ENCODE data around the gene GMDS.
A peak's percentile ranks its signal among the peaks of the same experiment; 100 is the strongest.

The GMDS gene

GRCh38 chr6:2240961-2241360 lies 4.4 kb downstream of the GMDS start:
- DNase-seq (ENCODE audit: low spot score) = no peak

- DNase-seq (ENCODE audit: low spot score) = no peak
These were observed 8.4 kb downstream of the GMDS start for GRCh38 chr6:2237001-2237400.

DNA sequence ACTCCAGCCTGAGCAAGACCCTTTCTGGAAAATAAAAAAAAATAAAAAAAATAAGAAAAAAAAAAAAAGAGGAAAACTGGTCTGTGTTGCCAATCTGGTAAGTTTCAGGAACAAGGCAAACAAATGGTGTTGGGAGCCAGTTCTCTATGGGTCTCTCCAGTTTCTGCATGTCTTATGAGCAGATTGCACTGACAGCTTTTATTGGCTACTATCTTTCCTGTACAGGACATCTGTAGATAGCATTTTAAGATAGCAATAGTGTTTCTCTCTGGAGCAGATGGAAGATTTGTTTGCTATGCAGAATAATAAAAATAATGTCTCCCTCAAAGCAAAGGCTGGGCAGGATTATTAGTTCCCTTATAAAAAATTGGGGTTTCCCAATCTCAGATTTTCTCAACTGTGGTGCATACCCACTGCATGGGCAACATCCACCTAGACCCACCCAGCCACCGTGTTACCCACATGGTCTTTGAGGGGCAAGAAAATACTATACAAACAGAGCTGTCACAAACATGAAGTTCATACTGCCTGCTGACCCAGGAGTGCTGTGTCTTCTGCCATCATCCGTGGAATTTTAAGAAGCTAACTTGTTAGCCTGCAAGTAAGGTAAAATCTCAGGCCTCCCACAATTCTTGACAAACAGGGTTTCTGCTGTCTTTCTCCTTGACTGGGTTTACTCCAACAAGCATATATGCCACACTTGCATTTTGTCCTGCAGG lies 9.5 kb downstream of the GMDS start:
- DNase-seq (ENCODE audit: low spot score) = no peak

GRCh38 chr6:2232445-2232844 lies 13.0 kb downstream of the GMDS start:
- DNase-seq (ENCODE audit: low spot score) = no peak

GRCh38 chr6:2231438-2231837 lies 14.0 kb downstream of the GMDS start:
- DNase-seq (ENCODE audit: low spot score) = no peak

GRCh38 chr6:2230659-2231277 lies 14.6 kb downstream of the GMDS start:
- no peak for DNase-seq (ENCODE audit: low spot score)

- DNase-seq (ENCODE audit: low spot score) = no peak
These were observed 15.7 kb downstream of the GMDS start for GRCh38 chr6:2229742-2230141.

- DNase-seq (ENCODE audit: low spot score) = no peak
These were observed 16.4 kb downstream of the GMDS start for GRCh38 chr6:2229039-2229438.

- DNase-seq (ENCODE audit: low spot score) = no peak
These were observed 17.0 kb downstream of the GMDS start for GRCh38 chr6:2228392-2228791.

DNA sequence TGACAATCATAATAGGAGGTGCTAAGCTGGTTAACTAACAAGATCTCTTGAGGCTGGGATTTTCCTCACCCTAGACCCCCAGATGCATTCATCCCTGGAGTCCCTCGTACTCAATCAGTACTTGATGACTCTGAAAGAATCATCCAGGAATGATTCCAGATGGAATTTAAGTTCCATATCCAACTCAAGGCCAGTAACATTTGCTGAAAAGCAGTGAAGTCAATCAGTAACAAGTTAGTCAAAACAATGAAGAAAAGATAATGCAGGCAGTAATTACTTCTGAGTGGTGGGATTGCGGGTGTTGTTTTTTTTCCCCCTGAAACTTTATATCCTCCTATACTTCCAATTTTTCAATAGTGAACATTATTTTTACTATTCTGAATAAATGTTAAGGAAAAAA lies 18.6 kb downstream of the GMDS start:
- no peak for DNase-seq (ENCODE audit: low spot score)

- no peak for DNase-seq (ENCODE audit: low spot score)
These were observed 19.7 kb downstream of the GMDS start for GRCh38 chr6:2225422-2226392.

GRCh38 chr6:2224847-2225382 lies 20.5 kb downstream of the GMDS start:
- DNase-seq (ENCODE audit: low spot score) = no peak

DNA sequence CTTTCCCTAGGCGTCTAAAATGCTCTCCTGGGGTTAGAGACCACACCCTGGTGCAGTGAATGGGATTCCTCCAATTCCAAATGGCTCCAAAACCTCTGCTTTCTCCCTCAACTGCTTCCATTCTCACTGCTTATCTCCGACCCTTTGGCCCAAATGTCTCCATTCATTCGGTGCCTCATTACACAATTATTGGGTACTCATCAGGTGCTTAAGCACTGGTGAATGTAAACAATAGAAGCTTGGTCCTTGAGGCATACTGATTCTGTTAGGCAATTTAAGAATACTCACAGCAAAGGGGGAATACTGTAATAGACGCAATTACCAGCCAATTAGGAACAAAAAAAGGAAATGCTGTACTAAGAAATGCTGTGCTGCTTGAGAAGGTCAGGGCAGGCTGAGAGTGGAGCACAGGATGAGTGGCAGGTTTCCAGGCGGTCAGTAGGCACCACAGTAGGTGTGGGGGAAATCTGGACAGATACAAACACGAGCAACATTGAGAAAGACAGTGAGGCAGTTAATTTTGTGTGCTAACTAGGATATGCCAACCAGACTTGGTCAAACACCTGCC lies 23.0 kb downstream of the GMDS start:
- no peak for DNase-seq (ENCODE audit: low spot score)

- no peak for DNase-seq (ENCODE audit: low spot score)
These were observed 23.6 kb downstream of the GMDS start for GRCh38 chr6:2221726-2222274.

DNA sequence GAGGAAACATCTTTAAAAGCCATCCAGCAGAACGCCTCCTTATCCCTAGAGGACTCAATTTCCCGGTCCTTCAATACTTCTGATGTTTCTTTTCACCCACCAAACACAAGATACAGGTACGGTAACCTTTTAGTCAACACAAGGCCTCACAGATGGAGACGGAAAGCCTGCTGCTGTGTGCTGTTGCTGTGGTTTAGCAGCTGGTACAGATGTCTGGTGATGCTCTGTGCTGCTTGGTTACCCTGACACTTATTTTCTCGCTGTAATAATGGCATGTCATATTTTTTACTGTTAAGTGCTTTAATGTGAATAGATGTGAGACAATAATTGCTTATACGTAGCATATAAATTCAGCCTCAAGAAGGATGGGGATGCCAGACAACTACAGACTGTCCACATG lies 25.3 kb downstream of the GMDS start:
- DNase-seq (ENCODE audit: low spot score) = no peak

DNA sequence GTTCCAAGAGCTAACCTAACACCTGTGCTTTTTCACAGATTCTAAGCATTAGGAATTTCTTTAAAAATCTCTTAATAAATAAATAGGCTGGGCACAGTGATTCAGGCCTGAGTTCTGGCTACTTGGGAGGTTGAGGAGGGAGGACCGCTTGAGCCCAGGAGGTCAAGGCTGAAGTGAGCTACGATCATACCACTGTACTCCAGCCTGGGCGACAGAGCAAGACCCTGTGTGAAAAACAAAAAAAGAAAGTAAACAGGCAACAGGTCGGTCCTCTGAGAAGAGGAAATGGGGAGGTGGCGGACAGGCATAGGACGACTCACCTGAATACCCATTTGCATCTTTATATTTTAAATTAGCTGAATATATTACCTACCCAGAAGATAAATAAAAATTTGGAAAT lies 26.5 kb downstream of the GMDS start:
- DNase-seq (ENCODE audit: low spot score) = no peak

DNA sequence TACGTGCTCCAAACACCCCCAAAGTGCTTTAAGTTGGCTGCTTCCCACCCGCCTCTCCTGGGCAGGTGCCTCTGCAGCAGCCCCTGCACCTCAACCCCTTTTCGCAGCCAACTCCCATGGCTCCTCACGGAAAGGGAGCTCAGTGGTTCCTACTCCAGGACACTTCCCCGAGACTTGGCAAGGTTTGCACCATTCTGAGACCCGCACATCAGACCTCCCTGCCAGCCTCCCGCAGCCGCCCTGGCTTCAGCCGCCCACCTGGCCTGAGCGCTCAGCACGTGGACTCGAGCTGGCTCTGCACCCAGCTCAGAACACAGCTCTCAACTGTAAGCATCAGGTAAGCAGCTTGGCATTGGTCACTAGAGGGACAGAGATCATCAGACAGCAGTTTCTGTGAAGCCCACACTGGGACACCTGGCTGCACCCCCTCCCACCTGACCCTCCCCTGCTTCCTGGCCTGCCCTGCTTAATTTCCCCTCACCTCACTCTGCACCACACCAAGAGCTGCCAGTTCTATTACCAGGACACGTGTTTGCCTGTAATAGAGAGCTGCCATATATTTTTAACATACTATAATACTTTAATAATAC lies 28.5 kb downstream of the GMDS start:
- no peak for DNase-seq (ENCODE audit: low spot score)

DNA sequence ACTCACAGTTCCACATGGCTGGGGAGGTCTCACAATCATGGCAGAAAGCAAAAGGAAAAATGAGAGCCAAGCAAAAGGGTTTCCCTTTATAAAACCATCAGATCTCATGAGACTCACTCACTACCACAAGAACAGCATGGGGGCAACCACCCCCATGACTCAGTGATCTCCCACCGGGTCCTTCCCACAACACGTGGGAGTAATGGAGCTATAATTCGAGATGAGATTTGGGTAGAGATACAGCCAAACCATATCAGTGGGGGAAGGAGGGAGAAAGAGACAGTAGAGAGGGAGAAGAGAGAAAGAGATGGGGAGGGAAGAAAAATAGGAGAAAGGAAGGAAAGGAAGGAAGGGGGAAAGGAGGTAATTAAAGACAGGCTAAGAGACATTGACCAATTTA lies 30.1 kb downstream of the GMDS start:
- no peak for DNase-seq (ENCODE audit: low spot score)

DNA sequence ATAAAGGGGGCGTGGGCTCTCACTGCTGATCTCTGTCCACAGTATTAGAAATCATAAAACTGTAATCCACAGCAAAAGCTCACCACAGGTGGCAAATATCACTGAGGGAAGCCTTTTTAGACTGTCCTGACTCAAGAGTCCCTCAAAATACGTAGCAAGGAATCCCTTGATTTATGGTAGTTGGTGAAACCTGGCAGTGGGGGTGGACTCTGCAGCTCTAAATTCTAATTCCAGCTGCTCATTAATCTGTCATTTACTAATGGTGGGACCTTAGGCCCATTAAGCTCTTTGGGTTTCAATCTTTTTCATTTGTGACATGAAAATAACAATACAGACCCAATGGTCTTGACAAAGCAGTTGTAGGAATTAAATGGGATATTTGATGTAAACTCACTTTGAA lies 32.3 kb downstream of the GMDS start:
- no peak for DNase-seq (ENCODE audit: low spot score)

DNA sequence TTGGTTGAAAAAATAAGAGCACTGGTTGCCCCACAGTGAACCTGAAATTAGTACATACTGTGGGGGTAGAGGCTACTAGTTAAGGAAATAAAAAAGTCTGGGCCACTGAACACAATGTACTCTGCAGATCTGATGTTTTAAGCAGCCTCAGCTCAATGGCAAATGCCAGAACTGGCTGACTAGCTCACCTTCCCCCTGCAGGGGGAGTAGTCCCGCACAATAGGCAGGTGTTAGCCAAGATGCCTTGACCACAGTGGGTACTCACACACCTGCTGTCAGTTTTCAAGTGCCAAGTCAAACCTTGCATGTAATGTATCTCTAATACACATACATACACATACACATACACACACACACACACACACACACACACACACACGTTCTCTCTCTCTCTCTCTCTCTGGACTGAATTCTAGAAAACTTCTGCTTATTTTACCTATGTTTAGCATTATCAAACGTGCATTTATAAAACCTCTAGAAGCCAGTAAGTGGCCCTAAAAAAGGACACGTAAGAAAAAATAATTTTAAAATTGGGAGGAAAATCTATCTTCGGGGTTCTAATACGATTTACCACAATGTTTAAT lies 36.1 kb downstream of the GMDS start:
- peak; percentile 60 for DNase-seq (ENCODE audit: low spot score)

DNA sequence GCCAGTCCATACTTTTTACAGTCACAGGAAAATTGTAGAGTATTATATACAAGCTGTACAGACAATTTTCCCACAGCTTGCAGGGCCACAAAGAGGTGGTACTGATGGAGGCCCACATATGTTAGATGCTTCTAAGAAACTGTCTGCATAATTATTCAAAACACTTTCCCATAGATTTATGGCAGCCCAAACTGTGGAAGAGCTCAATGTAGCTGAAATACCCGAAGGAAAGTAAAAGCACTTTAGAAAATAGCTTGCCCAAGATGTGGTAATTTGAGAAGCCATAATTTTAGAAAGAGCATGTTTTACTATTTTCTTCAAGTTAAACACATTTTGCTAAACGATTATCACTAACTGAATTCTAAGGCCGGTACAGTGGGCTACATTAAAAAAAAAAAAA lies 36.9 kb downstream of the GMDS start:
- DNase-seq (ENCODE audit: low spot score) = no peak
